Endothelial cell of umbilical vein (primary cell): Measurements from ENCODE around the gene STX11.

Experiments used
- EZH2 ChIP-seq: IDR thresholded peaks from 2 replicates; pipeline ENCODE4 v1.6.1; 2012; ENCODE audit warnings: borderline replicate concordance, low read depth, mild to moderate bottlenecking, moderate library complexity, low read length, inconsistent platforms; ENCODE audit not compliant: severe bottlenecking
- POLR2AphosphoS5 ChIP-seq: IDR thresholded peaks from 2 replicates; pipeline ENCODE4 v1.6.1; 2012; ENCODE audit warnings: low read depth, mild to moderate bottlenecking, control low read depth, low read length, moderate library complexity; ENCODE audit not compliant: insufficient read depth
- TF ChIP-seq, protein P1 (sequence below), 2 donors: IDR thresholded peaks; 1 replicate in 1 of 2; 2 replicates in 1 of 2; pipeline ENCODE4 v1.5.1; 2011; ENCODE audit warnings: low read length in 2 of 2, mild to moderate bottlenecking in 2 of 2, moderate library complexity in 2 of 2, control low read depth in 1 of 2, inconsistent platforms in 1 of 2, low read depth in 1 of 2; ENCODE audit not compliant: insufficient read depth in 1 of 2; ENCODE audit errors: extremely low read depth in 1 of 2
- TF ChIP-seq, protein P2 (sequence below): IDR thresholded peaks from 2 replicates; pipeline ENCODE4 v1.6.1; 2011; ENCODE audit not compliant: insufficient read depth, insufficient read length

DNA sequence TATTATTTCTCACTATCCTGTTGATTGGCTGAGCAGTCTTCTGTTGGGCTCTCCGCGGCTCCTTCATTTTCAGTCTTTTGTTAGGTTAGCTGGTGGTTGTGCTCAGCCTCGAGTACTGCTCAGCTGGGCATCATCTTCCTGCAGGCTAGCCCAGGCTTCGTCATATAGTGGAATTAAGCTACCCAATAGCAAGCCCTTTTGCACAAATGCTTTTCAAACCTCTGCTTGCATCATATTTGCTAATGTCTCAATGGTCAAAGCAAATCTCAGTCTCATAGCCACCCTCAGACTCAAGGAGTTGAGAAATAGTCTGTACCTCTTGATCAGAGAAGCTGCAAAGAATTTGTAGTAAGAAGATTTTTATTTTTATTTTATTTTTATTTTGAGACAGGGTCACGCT, 23.7 kb downstream of the STX11 start:
- TF ChIP-seq, protein P1, sequence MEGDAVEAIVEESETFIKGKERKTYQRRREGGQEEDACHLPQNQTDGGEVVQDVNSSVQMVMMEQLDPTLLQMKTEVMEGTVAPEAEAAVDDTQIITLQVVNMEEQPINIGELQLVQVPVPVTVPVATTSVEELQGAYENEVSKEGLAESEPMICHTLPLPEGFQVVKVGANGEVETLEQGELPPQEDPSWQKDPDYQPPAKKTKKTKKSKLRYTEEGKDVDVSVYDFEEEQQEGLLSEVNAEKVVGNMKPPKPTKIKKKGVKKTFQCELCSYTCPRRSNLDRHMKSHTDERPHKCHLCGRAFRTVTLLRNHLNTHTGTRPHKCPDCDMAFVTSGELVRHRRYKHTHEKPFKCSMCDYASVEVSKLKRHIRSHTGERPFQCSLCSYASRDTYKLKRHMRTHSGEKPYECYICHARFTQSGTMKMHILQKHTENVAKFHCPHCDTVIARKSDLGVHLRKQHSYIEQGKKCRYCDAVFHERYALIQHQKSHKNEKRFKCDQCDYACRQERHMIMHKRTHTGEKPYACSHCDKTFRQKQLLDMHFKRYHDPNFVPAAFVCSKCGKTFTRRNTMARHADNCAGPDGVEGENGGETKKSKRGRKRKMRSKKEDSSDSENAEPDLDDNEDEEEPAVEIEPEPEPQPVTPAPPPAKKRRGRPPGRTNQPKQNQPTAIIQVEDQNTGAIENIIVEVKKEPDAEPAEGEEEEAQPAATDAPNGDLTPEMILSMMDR (IDR thresholded peaks at IDR 0.05; ENCODE audit: extremely low read depth in 1 of 2, insufficient read depth in 1 of 2, low read depth in 1 of 2, low read length in 2 of 2): no peak
- TF ChIP-seq EZH2: no peak
- TF ChIP-seq POLR2AphosphoS5: no peak
- TF ChIP-seq, protein P2, sequence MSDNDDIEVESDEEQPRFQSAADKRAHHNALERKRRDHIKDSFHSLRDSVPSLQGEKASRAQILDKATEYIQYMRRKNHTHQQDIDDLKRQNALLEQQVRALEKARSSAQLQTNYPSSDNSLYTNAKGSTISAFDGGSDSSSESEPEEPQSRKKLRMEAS: no peak
